Body of pancreas (tissue), 4 donors: Measurements from ENCODE around the gene MORC2.

Experiments
- CTCF ChIP-seq, 7 experiments: fragments of 450-650 bp in 4 of 7; fragments of 200-600 bp in 3 of 7; sonication (generic) in 3 of 7; IDR thresholded peaks; one replicate each; pipeline ENCODE4 v1.5.1; 2016 to 2019; ENCODE audit warnings: antibody characterized with exemption in 7 of 7
- POLR2A ChIP-seq, 3 donors: fragments of 450-650 bp; IDR thresholded peaks; one replicate each; pipeline ENCODE4 v1.6.1; 2016; ENCODE audit warnings: antibody characterized with exemption in 3 of 3, mild to moderate bottlenecking in 2 of 3

GRCh38 chr22:30934053-30934452 lies 34.5 kb downstream of the MORC2 start:
- no peak for TF ChIP-seq CTCF (IDR thresholded peaks at IDR 0.05)
- TF ChIP-seq POLR2A (IDR thresholded peaks at IDR 0.05), result no peak
